Endothelial cell (in vitro differentiated cells): Measurements from ENCODE around the gene CFAP99. TPM values are rescaled to one million over a fixed set of nuclear protein-coding genes. Genes with fewer than 3 reads are reported as not detected.

Experiments used
- DNase-seq: peaks from one replicate; pipeline ENCODE4 v3.0.0; 2021; ENCODE audit warnings: low spot score
- H3K27ac Mint-ChIP-seq: one replicate; pipeline ENCODE4 v1.8.0; 2021; ENCODE audit warnings: mixed read lengths, inconsistent platforms; ENCODE audit not compliant: unreplicated experiment
- H3K27me3 Mint-ChIP-seq: one replicate; pipeline ENCODE4 v1.8.0; 2021; ENCODE audit warnings: mild to moderate bottlenecking, moderate library complexity, mixed read lengths, inconsistent platforms; ENCODE audit not compliant: unreplicated experiment
- H3K36me3 Mint-ChIP-seq: one replicate; pipeline ENCODE4 v1.8.0; 2021; ENCODE audit warnings: mild to moderate bottlenecking, low read depth, mixed read lengths, inconsistent platforms; ENCODE audit not compliant: unreplicated experiment
- H3K4me1 Mint-ChIP-seq: one replicate; pipeline ENCODE4 v1.8.0; 2021; ENCODE audit warnings: mild to moderate bottlenecking, mixed read lengths, inconsistent platforms; ENCODE audit not compliant: unreplicated experiment
- H3K4me3 Mint-ChIP-seq: one replicate; pipeline ENCODE4 v1.8.0; 2021; ENCODE audit warnings: mild to moderate bottlenecking, mixed read lengths, inconsistent platforms; ENCODE audit not compliant: unreplicated experiment
- H3K9me3 Mint-ChIP-seq: one replicate; pipeline ENCODE4 v1.8.0; 2021; ENCODE audit warnings: mixed read lengths, inconsistent platforms; ENCODE audit not compliant: unreplicated experiment
- total RNA-seq: library from RNA; stranded (reverse); fragmentation: NEBNext Ultra II Directional; extraction: Animal tissue kit (Norgen Biotek cat#: 25700); gene quantifications from one replicate; pipeline ENCODE4 v1.2.1, GENCODE V29; 2021; ENCODE audit not compliant: unreplicated experiment
- TF ChIP-seq, protein P1 (sequence below): fragments of 200-600 bp; sonication (generic); IDR thresholded peaks from one replicate; pipeline ENCODE4 v1.5.0; 2021; ENCODE audit warnings: antibody characterized with exemption; ENCODE audit not compliant: unreplicated experiment

Gene CFAP99
- total RNA-seq, 1 donor from 2014 or later, result not detected

GRCh38 chr4:2416564-2417225 is 2.1 kb upstream of the CFAP99 start:
- H3K9me3 Mint-ChIP-seq, result no peaks in the 10 kb centered on the region
- DNase-seq, result peak; percentile 27
- H3K4me1 Mint-ChIP-seq, result peaks cover 32% of the 10 kb centered on the region
- H3K36me3 Mint-ChIP-seq, result peaks cover 11% of the 10 kb centered on the region
- peak overlapping the region; percentile 47 for H3K4me3 Mint-ChIP-seq
- H3K27me3 Mint-ChIP-seq, result peaks cover 32% of the 10 kb centered on the region
- TF ChIP-seq, protein P1, sequence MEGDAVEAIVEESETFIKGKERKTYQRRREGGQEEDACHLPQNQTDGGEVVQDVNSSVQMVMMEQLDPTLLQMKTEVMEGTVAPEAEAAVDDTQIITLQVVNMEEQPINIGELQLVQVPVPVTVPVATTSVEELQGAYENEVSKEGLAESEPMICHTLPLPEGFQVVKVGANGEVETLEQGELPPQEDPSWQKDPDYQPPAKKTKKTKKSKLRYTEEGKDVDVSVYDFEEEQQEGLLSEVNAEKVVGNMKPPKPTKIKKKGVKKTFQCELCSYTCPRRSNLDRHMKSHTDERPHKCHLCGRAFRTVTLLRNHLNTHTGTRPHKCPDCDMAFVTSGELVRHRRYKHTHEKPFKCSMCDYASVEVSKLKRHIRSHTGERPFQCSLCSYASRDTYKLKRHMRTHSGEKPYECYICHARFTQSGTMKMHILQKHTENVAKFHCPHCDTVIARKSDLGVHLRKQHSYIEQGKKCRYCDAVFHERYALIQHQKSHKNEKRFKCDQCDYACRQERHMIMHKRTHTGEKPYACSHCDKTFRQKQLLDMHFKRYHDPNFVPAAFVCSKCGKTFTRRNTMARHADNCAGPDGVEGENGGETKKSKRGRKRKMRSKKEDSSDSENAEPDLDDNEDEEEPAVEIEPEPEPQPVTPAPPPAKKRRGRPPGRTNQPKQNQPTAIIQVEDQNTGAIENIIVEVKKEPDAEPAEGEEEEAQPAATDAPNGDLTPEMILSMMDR, result no peak
- no peak overlapping the region for H3K27ac Mint-ChIP-seq

GRCh38 chr4:2417226-2417764 is 1.5 kb upstream of the CFAP99 start:
- Mint-ChIP-seq H3K27me3 (peaks cover 31% of the 10 kb centered on the region), H3K9me3 (no peaks in the 10 kb centered on the region), H3K36me3 (peaks cover 11% of the 10 kb centered on the region), H3K4me3 (peak overlapping the region; percentile 74), H3K27ac (no peak overlapping the region), H3K4me1 (peaks cover 32% of the 10 kb centered on the region)
- TF ChIP-seq, protein P1, result no peak
- peak; percentile 30 for DNase-seq

DNA sequence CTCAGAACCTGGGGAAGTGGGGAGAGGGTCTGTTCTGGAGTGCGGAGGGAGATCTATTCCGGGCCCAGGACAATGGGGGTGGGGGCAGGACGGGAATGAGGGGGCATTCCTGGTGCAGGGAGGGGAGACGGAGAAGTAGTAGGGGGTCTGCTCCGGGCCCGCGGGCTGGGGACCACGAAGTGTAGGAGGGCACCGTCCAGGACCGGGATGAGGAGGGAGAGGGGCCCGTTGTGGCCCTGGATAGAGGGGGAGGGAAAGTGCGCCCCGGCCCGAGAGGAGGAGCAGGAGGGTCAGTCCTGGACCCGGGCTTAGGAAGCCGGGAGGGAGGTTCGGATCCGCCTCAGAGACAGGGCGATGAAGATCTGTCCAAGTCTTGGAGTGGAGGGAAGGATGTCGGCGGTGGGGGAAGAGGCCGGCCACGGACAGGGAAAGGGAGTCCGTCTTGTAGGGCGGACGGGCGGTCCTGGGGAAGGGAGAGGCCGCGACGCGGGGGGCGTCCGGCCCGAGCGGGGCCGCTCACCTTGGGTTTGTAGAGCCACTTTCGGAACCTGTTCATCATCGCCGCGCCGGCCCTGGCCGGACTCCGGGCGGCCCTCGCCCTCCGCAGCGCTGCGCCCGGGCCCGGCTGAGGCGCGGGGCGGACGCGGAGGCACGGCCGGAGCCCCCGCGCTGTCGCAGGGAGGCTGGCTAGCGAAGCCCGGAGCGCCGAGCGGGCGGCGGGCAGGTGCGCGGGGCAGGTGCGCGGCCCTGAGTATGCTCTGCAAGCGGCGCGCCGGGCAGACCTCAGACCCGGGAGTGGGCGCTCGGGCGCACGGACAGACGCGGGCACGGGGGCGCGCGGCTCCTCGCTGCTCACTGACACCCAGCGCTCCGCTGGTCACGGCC is 748 bp upstream of the CFAP99 start, which contains the start of gene ZFYVE28:
Gene ZFYVE28, minus strand, starts transcription at position 881 of the 885 bp plus-strand sequence. Its CDS starts 322 bp downstream, at position 559.
- Mint-ChIP-seq H3K4me1 (peaks cover 24% of the 10 kb centered on the region), H3K9me3 (no peaks in the 10 kb centered on the region), H3K27ac (peak within 1 kb of the TSS; percentile 79), H3K4me3 (peak within 1 kb of the TSS; percentile 84), H3K36me3 (peaks cover 11% of the 10 kb centered on the region), H3K27me3 (peaks cover 26% of the 10 kb centered on the region)
- DNase-seq, result no peak
- TF ChIP-seq, protein P1, result no peak

GRCh38 chr4:2419814-2420213 is 1.1 kb downstream of the CFAP99 start:
- Mint-ChIP-seq H3K36me3 (peaks cover 11% of the 10 kb centered on the region), H3K4me3 (peak overlapping the region; percentile 84), H3K27me3 (peaks cover 24% of the 10 kb centered on the region), H3K4me1 (peaks cover 17% of the 10 kb centered on the region), H3K9me3 (no peaks in the 10 kb centered on the region), H3K27ac (peak overlapping the region; percentile 79)
- TF ChIP-seq, protein P1, result no peak
- no peak for DNase-seq
